Daoy (cell line): ENCODE measurements around the gene SCAF11. TPM values are rescaled to one million over a fixed set of nuclear protein-coding genes. Genes with fewer than 3 reads are reported as not detected.
A peak's percentile ranks its signal among the peaks of the same experiment; 100 is the strongest.

ENCODE experiments used
- DNase-seq: peaks from one replicate; pipeline ENCODE4 v3.0.0-alpha.2; 2015; ENCODE audit warnings: low read depth
- total RNA-seq: library from RNA; depleted of rRNA; stranded (reverse); fragments of >200 nt; shearing (Covaris generic); gene quantifications from 2 replicates; pipeline ENCODE4 v1.2.3, GENCODE V29; 2014

Gene SCAF11
- total RNA-seq, 1 experiment from 2014 or later: 62.7 TPM

DNA sequence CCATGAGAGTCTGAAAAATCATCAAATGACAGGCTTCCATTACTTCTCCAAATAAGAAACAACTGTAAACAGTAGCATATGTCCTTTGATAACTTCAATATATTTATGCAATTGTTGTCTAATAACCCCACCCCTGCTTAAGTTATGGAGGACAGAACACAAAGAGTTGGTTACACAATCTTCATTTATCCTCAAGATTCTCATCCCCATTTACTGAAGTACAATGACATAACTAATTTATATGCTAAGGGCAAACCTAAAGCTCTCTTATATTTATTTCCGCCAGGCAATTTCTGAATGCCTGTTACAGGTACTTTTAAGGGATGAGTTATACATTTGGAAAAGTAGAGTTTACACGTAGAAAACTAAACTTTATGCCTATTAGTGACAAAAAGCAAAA is 12.3 kb downstream of the SCAF11 start:
- no peak for DNase-seq

DNA sequence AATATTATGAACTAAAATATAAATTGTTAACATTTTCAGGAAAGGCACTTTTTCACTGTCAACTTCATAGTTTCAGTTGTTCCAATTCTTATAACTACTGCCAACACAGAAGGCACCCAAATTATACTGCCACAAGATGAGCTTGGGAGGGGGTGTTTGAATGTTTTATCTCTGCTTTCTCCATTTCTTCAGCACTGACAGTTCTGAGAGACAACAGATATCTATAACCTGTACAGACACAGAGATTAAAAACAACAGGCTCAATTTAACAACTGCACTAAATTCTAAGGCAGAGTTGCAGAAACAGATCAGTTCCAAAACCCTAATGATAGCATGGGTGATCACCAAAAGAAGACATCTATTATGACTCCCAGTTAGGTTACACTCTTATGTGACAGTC is 12.8 kb downstream of the SCAF11 start:
- no peak for DNase-seq

DNA sequence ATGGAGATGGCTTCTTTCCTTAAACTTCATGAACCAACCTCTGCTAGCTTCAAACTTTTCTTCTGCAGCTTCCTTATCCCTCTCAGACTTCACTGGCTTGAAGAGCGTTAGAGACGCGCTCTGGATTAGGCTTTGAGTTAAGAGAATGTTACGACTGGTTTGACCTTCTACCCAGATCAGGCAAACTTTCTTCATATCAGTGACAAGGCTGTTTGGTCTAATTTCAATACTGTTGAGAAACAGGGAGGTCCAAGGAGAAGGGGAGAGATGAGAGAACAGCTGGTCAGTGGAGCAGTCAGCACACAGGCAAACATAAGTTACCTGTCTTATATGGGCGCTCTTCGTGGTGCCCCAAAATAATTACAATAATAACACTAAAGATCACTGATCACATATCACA is 14.9 kb downstream of the SCAF11 start:
- DNase-seq: no peak

DNA sequence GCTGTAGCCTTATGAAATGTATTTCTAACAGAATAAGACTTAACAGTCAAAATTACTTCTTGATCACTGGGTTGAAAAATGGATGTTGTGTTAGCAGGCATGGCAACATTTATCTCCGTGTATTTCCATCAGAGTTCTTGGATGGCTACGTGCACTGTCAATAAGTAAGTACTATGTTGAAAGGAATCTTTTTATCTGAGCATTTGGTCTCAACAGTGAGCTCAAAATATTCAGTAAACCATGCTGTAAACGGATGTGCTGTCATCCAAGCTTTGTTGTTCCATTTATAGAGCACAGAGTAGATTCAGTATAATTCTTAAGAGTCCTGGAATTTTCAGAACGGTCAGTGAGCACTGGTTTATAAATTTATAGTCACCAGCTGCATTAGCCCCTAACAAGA is 15.5 kb downstream of the SCAF11 start:
- DNase-seq: no peak

DNA sequence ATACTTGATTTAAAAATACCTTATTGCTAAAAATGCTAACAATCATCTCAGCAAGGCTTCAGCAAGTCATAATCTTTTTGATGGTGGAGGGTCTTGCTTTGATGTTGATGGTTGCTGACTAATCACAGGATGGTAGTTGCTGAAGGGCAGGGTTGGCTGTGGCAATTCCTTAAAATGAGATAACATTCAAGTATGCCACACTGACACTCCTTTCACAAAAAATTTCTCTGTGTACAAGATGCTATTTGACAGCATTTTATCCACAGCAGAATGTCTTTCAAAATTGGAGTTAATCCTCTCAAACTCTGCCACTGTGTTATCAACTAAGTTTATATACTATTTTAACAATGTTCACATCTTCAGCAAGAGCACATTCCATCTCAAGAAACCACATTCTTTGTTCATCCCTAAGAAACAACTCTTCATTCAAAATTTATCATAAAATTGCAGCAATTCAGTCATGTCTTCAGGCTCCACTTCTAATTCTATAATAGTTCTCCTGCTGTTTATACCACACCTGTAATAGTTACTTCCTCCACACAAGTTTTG is 16.1 kb downstream of the SCAF11 start:
- no peak for DNase-seq

DNA sequence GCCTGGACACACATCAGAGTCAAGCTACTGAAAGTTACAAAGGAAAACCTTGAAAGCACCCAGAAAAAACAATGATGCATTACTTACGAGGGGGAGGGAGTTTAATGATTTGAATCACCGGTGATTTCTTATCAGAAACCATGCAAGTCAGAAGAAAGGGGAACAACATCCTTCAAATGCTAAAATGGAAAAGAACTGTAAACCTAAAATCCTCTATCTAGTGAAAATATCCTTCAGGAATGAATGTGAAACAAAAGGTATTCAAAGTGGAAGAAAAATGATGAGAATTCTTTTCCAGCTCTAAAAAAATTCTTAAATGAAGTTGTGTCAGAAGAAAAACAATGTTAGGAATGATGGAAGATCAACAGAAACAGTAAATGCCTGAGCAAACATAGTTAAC is 16.8 kb downstream of the SCAF11 start:
- DNase-seq: no peak

DNA sequence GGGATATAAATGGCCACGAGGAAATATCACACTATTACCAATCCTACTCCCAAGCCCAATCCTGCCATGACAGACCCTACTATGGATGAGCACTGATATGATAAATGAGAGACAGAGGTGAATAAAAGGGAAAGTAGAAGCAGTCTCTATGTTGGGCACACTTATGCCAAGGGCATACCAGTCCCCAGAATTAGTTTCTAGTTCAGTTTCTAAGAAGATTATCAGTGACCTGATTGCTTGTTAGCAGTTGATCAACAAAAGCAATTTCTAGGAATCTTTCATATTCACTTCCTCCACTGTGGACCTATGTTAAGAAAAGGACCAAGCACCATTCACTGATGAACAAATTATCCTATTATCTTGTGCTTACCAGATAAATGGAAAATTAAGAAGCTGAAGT is 20.0 kb downstream of the SCAF11 start:
- DNase-seq: no peak

DNA sequence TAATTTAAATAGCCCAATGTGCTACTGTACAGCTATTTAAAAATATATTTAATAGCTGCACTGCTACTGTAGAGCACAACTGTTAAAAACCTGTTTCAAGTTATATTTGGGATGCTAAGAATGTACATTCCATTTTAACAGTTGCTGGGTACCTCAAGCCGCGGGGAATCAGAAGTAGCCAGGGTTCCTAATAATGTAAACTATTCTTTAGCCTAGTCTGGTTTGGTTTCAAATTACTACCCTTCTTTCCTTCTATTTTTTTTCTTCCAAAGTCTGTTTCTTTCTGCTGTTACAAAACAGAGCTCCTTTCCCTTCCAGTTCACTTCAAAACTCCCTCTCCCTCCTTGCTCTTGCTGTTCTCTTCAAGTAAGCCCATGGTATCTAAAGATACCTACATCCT is 21.3 kb downstream of the SCAF11 start:
- no peak for DNase-seq

DNA sequence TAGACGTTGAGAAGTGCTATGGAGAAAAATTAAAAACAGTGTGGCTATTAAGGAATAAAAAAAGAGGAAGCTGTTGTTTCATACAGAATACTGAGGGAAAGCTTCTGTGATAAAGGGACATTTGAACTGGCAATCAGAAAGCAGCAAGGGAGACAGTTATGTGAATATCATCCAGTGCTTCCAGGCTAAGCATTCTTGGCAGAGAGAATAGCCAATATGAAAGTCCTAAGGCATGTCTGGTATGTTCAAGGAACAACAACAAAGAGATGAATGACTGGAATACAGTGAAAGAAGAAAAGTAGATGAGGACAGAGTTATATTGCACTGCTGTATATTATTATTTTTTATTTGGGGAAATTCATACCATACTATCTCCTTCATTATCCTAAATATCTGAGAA is 23.9 kb downstream of the SCAF11 start:
- peak; percentile 17 for DNase-seq

DNA sequence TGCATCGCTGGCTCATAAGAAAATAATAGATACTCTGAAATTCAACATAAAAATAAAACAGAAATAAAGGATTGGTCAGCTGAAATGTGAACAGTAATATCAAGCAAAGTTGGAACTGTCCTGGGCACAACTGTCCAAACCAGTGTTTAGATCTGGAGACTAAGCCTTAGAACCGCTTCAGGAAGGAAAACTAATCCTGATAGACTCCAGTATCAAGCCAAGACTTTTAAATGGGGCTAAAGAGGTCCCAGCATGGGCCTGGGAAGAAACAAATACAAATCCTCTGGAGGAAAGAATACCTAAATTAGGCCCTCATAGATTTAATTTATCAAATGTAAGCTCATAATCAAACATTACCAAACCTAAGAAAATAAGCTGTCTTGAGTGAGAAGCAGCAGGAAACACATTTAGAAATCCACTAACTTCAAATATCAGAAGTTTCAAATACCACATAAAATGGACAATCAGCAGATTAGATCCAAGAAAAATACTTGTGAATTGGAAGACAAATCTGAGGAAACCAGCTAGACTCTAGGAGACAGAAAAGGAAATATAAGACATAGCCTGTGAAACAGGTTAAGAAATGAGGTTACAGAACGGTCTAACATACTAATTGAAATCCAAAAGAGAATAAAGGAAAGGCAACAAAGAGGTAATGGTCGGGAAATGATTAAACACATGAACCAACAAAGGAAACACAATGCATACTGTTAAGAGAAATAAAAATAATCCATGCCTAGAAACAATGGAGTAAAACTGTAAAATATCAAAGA is 27.6 kb downstream of the SCAF11 start:
- DNase-seq: no peak

DNA sequence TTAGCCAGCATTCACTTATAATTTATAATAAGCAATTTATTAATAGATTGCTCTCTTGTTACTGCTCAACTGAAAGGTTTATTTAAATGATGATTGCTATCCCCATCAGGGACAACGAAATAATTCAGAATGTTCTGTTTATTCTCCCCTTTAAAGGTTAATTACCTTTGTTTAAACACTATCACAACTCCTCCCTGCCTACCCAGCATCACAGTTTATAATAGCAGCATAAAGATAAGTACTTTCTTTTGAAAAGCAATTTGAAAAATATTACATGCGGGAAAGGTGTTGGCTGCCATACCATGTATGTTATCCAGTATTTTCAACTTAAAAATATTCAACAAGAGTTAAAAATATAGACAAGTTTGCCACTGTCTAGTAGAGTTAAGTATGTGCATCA is 30.6 kb downstream of the SCAF11 start:
- DNase-seq: no peak

DNA sequence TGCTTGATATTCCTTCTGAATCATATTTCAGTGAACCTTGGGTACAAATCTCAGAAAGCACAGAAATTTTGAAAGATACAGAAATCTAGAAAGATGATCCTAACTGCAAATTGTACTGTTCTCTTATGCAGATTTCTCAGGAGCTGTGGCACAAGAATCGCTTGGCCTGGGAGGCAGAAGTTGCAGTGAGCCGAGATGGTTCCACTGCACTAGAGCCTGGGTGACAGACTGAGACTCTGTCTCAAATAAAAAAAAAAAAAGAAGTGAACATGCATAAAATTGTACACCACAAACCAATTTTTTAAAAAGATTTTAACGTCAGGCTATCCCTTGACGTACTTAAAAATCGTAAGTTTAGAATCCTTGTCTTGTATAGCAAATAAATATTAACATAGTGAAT is 31.3 kb downstream of the SCAF11 start:
- DNase-seq: no peak

DNA sequence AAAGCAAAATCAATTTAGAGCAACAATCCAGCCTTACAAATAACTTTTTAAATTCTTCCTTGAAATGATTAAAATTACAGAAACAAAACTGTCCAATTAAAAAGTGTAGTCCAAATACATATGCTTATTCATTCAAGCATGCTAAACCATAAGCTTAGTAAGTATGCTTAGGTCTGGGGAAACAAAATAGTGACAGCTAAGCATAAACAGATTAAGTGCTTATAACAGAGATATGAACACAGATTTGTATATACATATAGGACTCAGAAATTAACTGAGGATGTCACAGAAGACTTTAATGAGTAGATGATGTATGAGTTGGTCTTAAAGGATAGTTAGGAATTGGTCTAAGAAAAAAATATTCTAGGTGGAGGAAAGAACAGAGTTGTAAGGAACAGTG is 41.8 kb downstream of the SCAF11 start:
- DNase-seq: no peak

DNA sequence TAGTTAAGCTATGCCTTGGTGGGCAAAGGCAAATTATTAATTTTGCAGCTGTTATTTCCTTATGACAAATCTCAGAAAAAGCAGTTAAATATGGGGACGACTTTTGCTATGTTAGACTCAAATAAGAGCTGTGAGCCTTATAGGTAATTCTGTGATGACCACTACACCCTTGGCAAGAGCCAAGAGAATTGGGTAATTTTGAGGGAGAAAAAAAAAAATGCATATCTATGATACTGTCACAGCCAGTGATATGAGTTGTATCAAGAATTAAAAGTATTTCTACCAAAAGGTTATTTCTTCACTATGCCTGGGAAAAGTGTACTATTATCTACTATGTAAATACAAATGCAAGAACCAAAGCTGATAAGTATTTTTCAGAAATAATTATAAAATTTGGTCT is 43.9 kb downstream of the SCAF11 start:
- DNase-seq: no peak

DNA sequence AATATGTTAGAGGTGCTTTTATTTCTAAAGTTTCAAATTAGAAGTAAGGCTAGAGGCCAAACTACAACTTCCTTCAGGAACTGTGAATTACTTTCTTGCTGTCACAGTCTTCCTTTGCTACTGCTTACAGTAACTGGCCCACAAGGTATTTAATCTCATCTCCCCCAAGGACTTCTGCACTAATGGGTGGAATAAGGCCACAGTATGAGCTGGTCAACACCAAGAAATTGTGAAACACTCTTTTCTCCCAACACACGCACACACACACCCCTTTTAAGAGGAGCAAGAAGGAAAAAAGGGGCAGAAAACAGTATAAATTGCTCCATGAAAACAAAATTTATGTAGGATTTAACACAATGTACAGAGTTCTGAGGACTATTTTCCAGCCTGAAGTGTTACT is 45.6 kb downstream of the SCAF11 start:
- DNase-seq: no peak

DNA sequence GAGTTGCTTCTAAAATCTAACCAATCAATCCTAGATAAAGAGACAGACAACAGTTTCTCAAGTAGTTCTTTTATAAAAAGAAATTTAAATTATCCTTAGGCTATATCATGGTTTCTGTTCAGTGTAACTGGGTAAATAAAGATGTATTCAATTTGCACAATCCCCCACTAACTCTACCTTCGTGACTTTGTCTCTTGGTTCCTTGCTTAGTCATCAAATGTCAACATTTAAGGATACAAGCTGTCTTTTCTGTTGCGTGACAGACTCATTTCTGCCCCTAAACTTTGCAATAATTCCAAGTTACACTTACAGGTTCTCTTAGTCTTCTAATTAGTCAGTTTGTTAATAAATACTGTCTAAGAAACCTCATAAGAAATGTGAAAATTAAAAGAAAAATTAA is 50.6 kb downstream of the SCAF11 start:
- DNase-seq: no peak

DNA sequence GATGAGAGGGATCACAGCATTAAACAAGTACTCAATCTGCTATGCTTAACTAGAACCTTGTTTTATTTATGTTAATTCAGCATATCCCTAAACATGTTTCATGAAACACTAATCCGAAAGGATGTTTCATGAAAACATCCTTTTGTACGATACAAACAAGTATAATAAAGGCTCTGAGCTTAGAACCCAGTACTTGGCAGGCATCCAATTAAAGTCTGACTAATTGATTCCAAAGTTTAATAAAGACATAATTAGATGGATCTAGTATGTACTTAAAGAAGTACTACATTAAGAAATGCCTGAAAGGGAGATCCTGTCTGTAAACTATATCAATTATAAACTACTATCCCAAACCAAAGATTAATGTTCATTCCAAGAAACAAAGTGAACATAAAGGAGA is 51.8 kb downstream of the SCAF11 start:
- no peak for DNase-seq

DNA sequence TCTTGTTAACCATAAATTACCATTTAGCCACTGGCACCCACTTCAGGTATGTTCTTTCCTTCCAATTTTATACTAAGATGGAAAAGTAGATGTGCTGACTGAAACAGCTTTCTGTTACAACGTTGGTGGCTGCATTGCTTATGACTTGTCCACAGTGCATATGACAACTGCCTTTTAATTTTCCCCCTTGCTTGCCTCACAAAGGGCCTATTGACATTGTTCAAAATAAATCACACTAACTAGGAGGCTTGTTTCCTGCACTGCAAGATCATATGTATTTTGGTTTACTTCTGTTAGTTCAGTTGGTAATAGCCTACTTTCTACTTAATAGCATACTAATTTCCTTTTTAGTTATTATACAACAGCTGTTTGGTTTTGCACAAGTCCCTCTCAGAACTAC is 55.4 kb downstream of the SCAF11 start:
- DNase-seq: no peak

DNA sequence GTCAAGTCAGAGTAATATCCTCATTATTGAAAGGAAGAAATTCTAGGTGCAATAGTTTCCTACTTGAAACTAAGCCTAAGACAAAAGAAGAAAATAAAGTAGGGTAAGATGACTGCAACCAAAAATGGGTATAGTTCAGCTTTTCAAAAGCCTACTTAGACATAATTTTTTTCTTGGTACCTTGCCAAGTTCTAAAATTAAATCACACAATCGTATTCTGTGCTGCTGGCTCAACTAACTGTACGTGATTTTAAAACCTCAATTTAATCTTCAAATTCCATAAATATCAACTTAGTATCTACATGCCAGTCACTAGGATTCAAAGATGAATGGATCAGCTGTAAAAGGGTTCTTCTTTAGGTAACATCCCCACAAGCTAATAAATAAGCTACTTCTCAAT is 56.9 kb downstream of the SCAF11 start:
- no peak for DNase-seq

DNA sequence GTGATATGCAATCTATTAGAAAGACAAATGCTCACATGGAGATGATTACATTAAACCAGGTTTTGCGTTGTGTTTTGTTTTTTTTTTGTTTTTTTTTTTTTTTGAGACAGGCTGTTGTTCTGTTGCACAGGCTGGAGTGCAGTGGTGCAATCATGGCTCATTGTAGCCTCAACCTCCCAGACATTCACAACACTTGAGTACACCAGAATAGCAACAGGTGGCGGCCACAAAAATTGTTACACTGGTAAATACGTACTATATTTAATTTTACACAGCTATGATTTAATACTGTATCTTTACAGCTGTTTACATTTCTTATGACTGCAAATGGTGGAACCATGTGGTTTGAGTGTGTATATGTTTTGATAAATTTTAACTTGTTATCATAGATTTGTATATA is 60.0 kb downstream of the SCAF11 start:
- DNase-seq: no peak

DNA sequence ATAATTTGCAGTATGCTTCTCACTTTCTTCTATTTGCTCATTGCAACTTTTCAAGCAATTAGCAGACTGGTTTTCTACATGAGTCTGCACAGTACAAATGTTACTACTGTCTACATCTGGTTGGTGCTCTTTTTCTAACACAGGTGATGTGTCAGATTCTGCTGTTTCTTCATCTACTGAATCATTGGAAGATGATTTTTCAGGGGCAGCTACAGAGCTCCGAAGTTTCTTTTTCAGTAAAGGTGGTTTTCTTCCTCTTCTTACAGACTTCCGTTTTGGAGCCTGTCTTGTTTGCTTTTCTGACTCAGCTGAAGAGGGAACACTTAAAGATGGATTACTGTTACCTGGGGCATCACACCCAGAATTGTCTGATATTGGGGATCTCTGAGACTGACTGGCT is 62.1 kb downstream of the SCAF11 start:
- DNase-seq: no peak

DNA sequence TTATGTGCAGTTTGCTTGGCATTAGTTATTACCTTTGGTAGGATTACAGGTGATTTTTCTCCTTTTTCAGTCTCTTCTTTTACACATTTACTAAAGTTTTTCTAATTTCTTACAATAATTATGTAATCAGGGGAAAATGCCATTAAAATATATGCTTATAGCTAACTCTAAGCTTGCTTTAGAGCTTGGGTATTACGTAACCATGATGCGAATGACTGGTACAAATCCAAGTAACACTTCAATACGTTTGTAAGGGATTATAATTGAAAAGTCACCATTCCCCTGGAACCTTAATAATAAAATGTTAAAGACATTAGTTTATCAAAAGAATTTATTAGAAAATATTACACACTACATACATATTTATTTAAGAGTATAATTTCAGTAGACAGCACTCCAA is 71.6 kb downstream of the SCAF11 start:
- no peak for DNase-seq

DNA sequence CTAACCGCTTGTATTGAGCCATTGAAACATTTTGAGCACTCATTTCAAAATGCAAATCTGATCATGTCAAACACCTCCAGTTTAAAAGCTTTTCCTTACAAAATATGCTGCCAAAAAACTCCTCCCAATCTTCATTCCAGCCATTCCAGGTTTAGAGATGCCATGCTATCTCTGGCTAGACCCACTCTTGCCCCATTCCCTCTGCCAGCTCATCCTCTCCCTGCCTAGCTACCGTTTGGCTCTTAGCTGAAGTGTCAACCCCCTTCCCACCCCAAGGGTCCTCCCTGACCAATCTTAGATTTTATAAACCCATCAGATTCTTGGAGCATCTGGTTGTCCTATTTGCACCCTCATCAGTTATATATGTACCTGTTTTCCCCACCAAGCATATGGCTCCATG is 75.0 kb downstream of the SCAF11 start:
- no peak for DNase-seq

DNA sequence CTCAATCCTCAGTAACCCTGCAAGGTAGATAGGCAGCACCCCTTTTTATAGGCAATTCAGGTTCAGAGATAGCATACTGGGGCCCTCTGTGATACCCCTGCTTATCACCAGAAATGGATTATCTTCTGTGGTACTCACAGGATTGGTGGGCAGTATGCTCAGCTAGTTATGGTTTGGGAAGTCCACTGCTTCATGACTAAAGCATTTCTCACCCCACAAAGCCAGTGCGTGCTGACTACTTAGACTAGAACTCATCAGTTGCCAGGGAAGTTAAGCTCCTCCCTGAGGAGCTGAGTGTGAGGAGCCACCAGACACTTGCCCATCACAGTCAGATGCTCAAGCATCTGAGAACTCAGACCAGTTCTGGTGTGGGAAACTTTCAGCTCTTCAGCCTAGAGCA is 76.3 kb downstream of the SCAF11 start:
- peak; percentile 73 for DNase-seq
